HepG2 (cell line): ENCODE results near the gene AKAP6. TPM values are rescaled to one million over a fixed set of nuclear protein-coding genes. Genes with fewer than 3 reads are reported as not detected.

Experiments
- ATAC-seq: fragments of 200-7000 bp; cut with Tn5 transposase; 3 replicates; pipeline ENCODE4 v1.9.1; 2020; ENCODE audit warnings: mild to moderate bottlenecking, moderate library complexity
- BruUV-seq: library from RNA; stranded (reverse); fragments of 400-500 nt; replicated peaks from 2 replicates; lab custom pipeline; 2021; lab: Mats Ljungman, UMichigan
- CTCF ChIA-PET: fragments of 300-600 bp; formaldehyde crosslinking; extraction: SDS; loops from one replicate; lab custom pipeline; 2021; ENCODE audit warnings: low total read pairs, inconsistent platforms, low intra/inter-chr PET ratio; lab: Yijun Ruan, JAX
- POLR2A ChIA-PET: fragments of 350-600 bp; sonication (Branson Sonifier 250); formaldehyde crosslinking; loops from one replicate; lab custom pipeline; 2020; ENCODE audit warnings: antibody characterized with exemption, inconsistent platforms; lab: Yijun Ruan, JAX
- DNase-seq: peaks from one replicate; pipeline ENCODE4 v3.0.0-alpha.2; 2015; ENCODE audit warnings: low spot score
- FAIRE-seq: peaks from 3 replicates; lab custom pipeline; 2011; peaks lifted over from hg19 to GRCh38; lab: Jason Lieb, UNC
- H2AFZ ChIP-seq: one replicate; pipeline ENCODE4 v1.6.1; 2011; ENCODE audit warnings: low read length, inconsistent platforms
- H3K27ac ChIP-seq: fragments of 300-600 bp; 3 replicates; pipeline ENCODE4 v1.8.0; 2011; ENCODE audit warnings: mixed run types, mild to moderate bottlenecking, mixed read lengths, low read length, inconsistent platforms; ENCODE audit not compliant: insufficient read depth; ENCODE audit errors: extremely low read length
- H3K27me3 ChIP-seq, 2 experiments: fragments of 200-600 bp in 1 of 2; 2 replicates in 1 of 2; 3 replicates in 1 of 2; pipeline versions ENCODE4 v1.6.0 to v1.8.0; 2011; ENCODE audit warnings: low read length in 2 of 2, mild to moderate bottlenecking in 2 of 2, moderate library complexity in 2 of 2, inconsistent platforms in 1 of 2; ENCODE audit not compliant: insufficient read depth in 2 of 2, control insufficient read depth in 1 of 2
- H3K36me3 ChIP-seq, 2 experiments: fragments of 200-600 bp in 1 of 2; replicated peaks in 1 of 2; 2 replicates in 1 of 2; 3 replicates in 1 of 2; pipeline versions ENCODE4 v1.5.1 to v1.8.0; 2011; ENCODE audit warnings: low read length in 2 of 2, inconsistent platforms in 1 of 2; ENCODE audit not compliant: insufficient read depth in 2 of 2, control insufficient read depth in 1 of 2
- H3K4me1 ChIP-seq: 2 replicates; pipeline ENCODE4 v1.5.1; 2012; ENCODE audit warnings: low read length, inconsistent platforms; ENCODE audit not compliant: insufficient read depth
- H3K4me2 ChIP-seq: 2 replicates; pipeline ENCODE4 v1.6.0; 2011; ENCODE audit warnings: low read depth, low read length, inconsistent platforms
- H3K4me3 ChIP-seq, 3 experiments: fragments of 200-600 bp in 1 of 3; sonication (generic), shearing (Covaris generic) in 1 of 3; replicated peaks in 1 of 3; 2 replicates each; pipeline ENCODE4 v1.5.1; 2011 to 2016; ENCODE audit warnings: low read length in 3 of 3, inconsistent platforms in 2 of 3, low read depth in 2 of 3, mild to moderate bottlenecking in 2 of 3, control low read depth in 1 of 3, mixed read lengths in 1 of 3; ENCODE audit not compliant: insufficient read depth in 1 of 3
- H3K79me2 ChIP-seq: one replicate; pipeline ENCODE4 v1.6.1; 2011; ENCODE audit warnings: low read length, inconsistent platforms; ENCODE audit not compliant: insufficient read depth
- H3K9ac ChIP-seq: 2 replicates; pipeline ENCODE4 v1.6.0; 2011; ENCODE audit warnings: mild to moderate bottlenecking, low read depth, low read length, inconsistent platforms; ENCODE audit not compliant: insufficient read depth
- H3K9me3 ChIP-seq: 2 replicates; pipeline ENCODE4 v1.5.1; 2012; ENCODE audit warnings: mild to moderate bottlenecking, low read length
- H4K20me1 ChIP-seq: 2 replicates; pipeline ENCODE4 v1.6.0; 2011; ENCODE audit warnings: inconsistent platforms, mild to moderate bottlenecking, low read length, moderate library complexity; ENCODE audit not compliant: insufficient read depth
- HNF4G ChIP-seq, 2 experiments: sonication (generic) in 1 of 2; formaldehyde crosslinking in 1 of 2; IDR thresholded peaks; 2 replicates each; pipeline versions ENCODE4 v1.4.0 to v1.6.1; 2011 to 2020; ENCODE audit warnings: borderline replicate concordance in 2 of 2, low read depth in 2 of 2, mild to moderate bottlenecking in 2 of 2, low read length in 1 of 2, missing genetic modification reagents in 1 of 2, moderate library complexity in 1 of 2
- KAT7 ChIP-seq: IDR thresholded peaks from 2 replicates; pipeline ENCODE4 v1.6.1; 2018; ENCODE audit warnings: borderline replicate concordance, missing compliant biosample characterization
- PAF1 ChIP-seq: IDR thresholded peaks from 2 replicates; pipeline ENCODE4 v1.6.1; 2016; ENCODE audit warnings: missing genetic modification reagents, missing compliant biosample characterization
- ZNF446 ChIP-seq: sonication (generic); formaldehyde crosslinking; IDR thresholded peaks from 2 replicates; pipeline ENCODE4 v1.5.0; 2020; ENCODE audit warnings: mild to moderate bottlenecking, missing genetic modification reagents
- ZNF543 ChIP-seq: sonication (generic); formaldehyde crosslinking; IDR thresholded peaks from 2 replicates; pipeline ENCODE4 v1.4.0; 2020; ENCODE audit warnings: mild to moderate bottlenecking, missing genetic modification reagents
- ZSCAN30 ChIP-seq: sonication (generic); formaldehyde crosslinking; IDR thresholded peaks from 2 replicates; pipeline ENCODE4 v1.5.0; 2020; ENCODE audit warnings: mild to moderate bottlenecking, missing genetic modification reagents
- WGBS: methylation state at CpG from one replicate; pipeline ENCODE4 v1.1.6; 2017; ENCODE audit warnings: low lambda C conversion rate; 5-methylcytosine and 5-hydroxymethylcytosine counted together
- in situ Hi-C: cut with HindIII; loops from 2 replicates; pipeline ENCODE4 v1.10.0; 2017; ENCODE audit warnings: low pct_unique_long_range_greater_than_20kb; ENCODE audit not compliant: extremely low pct_ligation_motif_present
- intact Hi-C: fragments of 100-400 bp; cut with micrococcal nuclease; formaldehyde crosslinking; loops from one replicate; pipeline ENCODE4 v1.10.0; 2022; ENCODE audit not compliant: unreplicated experiment
- polyA plus RNA-seq, 8 experiments: library from polyadenylated mRNA; depleted of rRNA in 3 of 8; stranded (reverse) in 7 of 8; unstranded in 1 of 8; fragments of >200 nt; fragmentation: Illumina TruSeq in 4 of 8; extraction: Trizol in 4 of 8; gene quantifications; 2 replicates each; pipeline versions ENCODE4 v1.2.1 to v1.2.3, GENCODE V29; 2011 to 2016; ENCODE audit warnings: low read depth in 4 of 8, missing spikeins in 1 of 8, mixed read lengths in 1 of 8; ENCODE audit not compliant: insufficient read depth in 1 of 8
- total RNA-seq, 5 experiments: library from RNA; depleted of rRNA; stranded (reverse); fragments of >200 nt; fragmentation: Illumina TruSeq; extraction: Trizol; gene quantifications; 2 replicates each; pipeline ENCODE4 v1.2.3, GENCODE V29; 2016; ENCODE audit warnings: low read depth in 1 of 5
- TF ChIP-seq, protein P1 (sequence below): sonication (generic); formaldehyde crosslinking; IDR thresholded peaks from 2 replicates; pipeline ENCODE4 v1.8.0; 2022; ENCODE audit warnings: mild to moderate bottlenecking, missing genetic modification reagents, moderate library complexity
- TF ChIP-seq, protein P2 (sequence below): IDR thresholded peaks from 2 replicates; pipeline ENCODE4 v1.6.1; 2016; ENCODE audit warnings: low read depth

The AKAP6 gene
- total and polyA plus RNA-seq, 2 of the 13 experiments (the other 11 are each of a cell fraction or from before 2014, with no cell fraction given): 1.4 TPM

GRCh38 chr14:32366986-32367385 is 37.9 kb downstream of the AKAP6 start:
- H3K79me2 ChIP-seq: no peaks in the 10 kb centered on the region
- in situ Hi-C loops (no loop called here), intact Hi-C loops (no loop called here)
- H3K9me3 ChIP-seq: no peaks in the 10 kb centered on the region
- ATAC-seq: no peak
- no peaks in the 10 kb centered on the region for H3K36me3 ChIP-seq
- TF ChIP-seq, protein P1, sequence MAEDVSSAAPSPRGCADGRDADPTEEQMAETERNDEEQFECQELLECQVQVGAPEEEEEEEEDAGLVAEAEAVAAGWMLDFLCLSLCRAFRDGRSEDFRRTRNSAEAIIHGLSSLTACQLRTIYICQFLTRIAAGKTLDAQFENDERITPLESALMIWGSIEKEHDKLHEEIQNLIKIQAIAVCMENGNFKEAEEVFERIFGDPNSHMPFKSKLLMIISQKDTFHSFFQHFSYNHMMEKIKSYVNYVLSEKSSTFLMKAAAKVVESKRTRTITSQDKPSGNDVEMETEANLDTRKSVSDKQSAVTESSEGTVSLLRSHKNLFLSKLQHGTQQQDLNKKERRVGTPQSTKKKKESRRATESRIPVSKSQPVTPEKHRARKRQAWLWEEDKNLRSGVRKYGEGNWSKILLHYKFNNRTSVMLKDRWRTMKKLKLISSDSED (CRISPR knock-in tag): no peak
- no peak for TF ChIP-seq KAT7
- no peak overlapping the region for H2AFZ ChIP-seq
- no peak overlapping the region for H3K4me2 ChIP-seq
- H3K27me3 ChIP-seq: no peaks in the 10 kb centered on the region
- DNase-seq: no peak
- POLR2A ChIA-PET: no interaction called here
- H3K9ac ChIP-seq: no peak overlapping the region
- CTCF ChIA-PET: no interaction called here
- no peaks in the 10 kb centered on the region for H4K20me1 ChIP-seq
- H3K4me3 ChIP-seq: no peak overlapping the region
- no peak for FAIRE-seq
- WGBS: 34% methylated on average over 4 of the region's 4 CpGs
- no TSS peak for BruUV-seq
- H3K4me1 ChIP-seq: no peaks in the 10 kb centered on the region
- no peak overlapping the region for H3K27ac ChIP-seq

DNA sequence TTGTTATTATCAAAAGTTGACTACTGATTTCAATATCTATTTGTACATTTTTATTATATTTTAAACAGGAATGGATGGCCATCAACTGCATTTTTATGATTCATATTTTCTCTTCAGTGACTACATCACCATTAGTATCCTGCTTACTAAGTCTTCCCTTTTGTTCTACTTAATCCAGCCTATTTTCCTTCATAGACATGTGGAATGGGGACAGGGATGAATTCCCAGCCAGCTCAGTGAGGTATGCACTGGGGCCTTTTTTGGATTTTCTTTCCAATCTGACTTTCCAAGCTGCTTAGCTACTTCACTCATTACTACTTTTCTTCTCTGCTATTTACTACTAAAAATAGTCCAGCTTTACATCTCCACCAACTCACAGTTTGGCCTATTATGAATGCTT is 38.4 kb downstream of the AKAP6 start:
- no peak for FAIRE-seq
- intact Hi-C loops: no loop called here
- POLR2A ChIA-PET: no interaction called here
- CTCF ChIA-PET: no interaction called here
- H3K9me3 ChIP-seq: no peaks in the 10 kb centered on the region
- H3K27ac ChIP-seq: no peak overlapping the region
- no peak overlapping the region for H2AFZ ChIP-seq
- no peak for ATAC-seq
- in situ Hi-C loops: no loop called here
- no peaks in the 10 kb centered on the region for H3K79me2 ChIP-seq
- no peak overlapping the region for H3K9ac ChIP-seq
- H3K27me3 ChIP-seq: no peaks in the 10 kb centered on the region
- H3K4me3 ChIP-seq: no peak overlapping the region
- H4K20me1 ChIP-seq: no peaks in the 10 kb centered on the region
- no peak overlapping the region for H3K4me2 ChIP-seq
- no peaks in the 10 kb centered on the region for H3K4me1 ChIP-seq
- no peaks in the 10 kb centered on the region for H3K36me3 ChIP-seq
- TF ChIP-seq HNF4G (IDR thresholded peaks at IDR 0.05; ENCODE audit: borderline replicate concordance, low read depth, low read length) (no peak), HNF4G (CRISPR knock-in tag; IDR thresholded peaks at IDR 0.05; ENCODE audit: borderline replicate concordance, low read depth) (no peak), ZSCAN30 (CRISPR knock-in tag) (no peak), ZNF446 (no peak), PAF1 (CRISPR knock-in tag) (no peak), ZNF543 (CRISPR knock-in tag) (no peak)
- TF ChIP-seq, protein P2, sequence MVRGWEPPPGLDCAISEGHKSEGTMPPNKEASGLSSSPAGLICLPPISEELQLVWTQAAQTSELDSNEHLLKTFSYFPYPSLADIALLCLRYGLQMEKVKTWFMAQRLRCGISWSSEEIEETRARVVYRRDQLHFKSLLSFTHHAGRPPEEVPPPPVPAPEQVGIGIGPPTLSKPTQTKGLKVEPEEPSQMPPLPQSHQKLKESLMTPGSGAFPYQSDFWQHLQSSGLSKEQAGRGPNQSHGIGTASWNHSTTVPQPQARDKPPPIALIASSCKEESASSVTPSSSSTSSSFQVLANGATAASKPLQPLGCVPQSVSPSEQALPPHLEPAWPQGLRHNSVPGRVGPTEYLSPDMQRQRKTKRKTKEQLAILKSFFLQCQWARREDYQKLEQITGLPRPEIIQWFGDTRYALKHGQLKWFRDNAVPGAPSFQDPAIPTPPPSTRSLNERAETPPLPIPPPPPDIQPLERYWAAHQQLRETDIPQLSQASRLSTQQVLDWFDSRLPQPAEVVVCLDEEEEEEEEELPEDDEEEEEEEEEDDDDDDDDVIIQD: no peak
- DNase-seq: no peak
- BruUV-seq: no TSS peak
